ENCODE results near the gene CYP27C1.
"Not testable (repeated sequence)": the region's sequence is repeated elsewhere in the genome, so short reads cannot be mapped to it uniquely, and the experiment has no call there.

CYP27C1 gene

DNA sequence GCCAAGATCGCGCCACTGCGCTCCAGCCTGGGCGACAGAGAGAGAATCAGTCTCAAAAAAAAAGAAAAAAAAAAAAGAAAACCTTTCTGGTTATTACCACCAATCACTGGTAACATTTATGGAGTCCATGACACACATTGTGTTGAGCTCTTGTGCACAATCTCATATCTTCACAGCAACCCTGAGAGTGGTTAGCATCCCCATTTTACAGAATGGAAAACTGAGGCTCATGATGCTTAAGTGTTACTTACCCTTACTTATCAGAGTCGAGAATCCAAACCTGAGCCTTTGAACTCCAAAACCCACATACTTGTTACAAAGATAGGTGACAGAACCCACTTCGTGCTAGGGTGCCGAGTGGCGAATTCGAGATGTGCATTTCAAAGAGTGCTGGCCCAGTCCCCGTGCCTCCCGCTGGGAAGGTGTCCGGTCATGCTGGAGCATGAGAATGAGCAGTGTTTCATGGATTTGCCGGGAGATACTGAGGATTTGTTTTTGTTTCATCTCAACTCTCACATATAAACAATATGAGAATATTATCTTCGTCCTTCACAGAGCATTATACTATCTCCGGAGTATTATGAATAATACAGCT lies 50.9 kb downstream of the CYP27C1 start:
- no peak for FAIRE-seq

DNA sequence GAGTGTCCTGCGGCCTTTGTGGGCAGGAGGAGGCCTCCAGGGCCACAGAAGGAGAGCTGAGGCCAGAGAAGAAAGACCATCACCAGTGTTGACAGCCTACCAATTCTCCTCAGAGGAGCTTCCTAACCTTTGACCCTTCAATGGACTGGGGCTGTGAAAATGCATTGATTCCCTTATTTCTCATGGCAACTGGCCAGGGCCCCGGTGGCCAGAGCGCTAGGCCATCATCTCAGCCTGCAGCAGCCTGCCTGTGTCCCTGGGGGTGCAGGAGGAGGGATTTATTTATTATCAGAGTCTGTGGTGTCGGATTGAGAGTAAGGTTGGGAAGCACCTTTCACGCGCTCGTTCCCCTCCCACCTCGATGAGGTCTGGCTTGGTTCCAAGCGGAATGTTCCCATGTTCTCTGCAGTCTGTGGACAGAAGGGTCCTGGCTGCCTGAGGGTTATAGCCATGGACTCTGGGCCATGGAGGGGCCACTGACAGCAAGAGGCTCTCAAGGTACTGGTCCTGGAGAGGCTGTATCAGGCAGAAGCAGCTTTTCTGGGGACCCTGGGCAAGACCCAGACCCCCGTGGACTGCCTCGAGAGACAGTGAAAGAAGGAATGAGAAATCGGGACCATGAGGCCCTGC lies 53.8 kb downstream of the CYP27C1 start:
- FAIRE-seq = no peak

DNA sequence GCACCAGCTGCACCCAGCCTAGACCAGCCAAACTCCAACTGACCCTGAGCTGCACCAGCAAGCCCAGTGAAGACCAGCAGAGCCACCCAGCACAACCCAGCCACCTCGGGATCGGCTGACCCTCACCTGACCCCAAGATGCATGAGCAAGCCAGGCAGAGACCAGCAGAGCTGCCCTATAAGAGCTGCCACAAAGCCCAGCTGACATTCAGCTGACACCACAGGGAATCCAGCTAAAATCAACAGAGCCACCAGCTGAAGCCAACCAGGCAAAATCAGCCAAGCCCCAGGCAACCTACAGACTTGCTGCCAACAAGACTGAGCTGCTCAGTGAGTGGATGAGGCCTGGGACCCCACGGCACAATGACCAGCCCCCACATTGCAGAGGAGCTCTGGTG lies 54.6 kb downstream of the CYP27C1 start:
- no peak for FAIRE-seq

DNA sequence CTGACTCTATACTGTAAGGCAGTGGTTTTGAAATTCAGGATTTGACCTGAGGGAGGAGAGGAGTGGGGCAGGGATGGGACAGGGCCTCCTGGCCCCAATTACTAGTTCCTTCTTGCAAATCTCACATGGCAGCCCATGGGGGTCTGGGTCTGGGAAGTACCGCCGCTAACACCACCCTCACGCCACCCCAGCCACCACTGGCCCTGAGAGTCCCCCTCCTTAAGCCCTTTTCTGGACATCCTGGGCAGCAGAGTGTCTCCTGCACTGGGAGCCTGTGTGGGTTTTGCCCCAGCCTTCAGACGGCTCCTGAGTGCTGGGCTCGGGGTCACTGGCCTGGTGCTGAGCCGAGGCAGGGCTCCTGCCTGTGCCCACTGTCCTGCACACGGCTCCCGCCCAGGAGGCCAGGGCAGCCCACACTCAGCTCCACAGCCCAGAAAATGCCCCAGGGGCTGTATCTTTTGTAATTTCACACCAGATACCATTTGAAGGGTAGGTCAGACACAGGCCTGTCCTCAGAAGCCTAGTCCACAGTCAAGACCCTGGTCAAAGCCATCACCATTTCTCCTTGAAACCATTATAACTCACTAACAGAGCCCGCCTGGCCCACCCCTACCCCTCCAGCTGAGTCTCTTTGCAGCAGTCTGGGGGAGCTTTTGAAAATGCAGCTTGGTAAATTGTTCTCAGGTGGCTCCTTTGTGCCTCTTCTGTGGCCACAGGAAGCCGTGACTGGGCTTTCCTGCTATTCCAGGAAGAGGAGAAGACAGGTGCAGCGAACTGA lies 55.1 kb downstream of the CYP27C1 start:
- FAIRE-seq = no peak

DNA sequence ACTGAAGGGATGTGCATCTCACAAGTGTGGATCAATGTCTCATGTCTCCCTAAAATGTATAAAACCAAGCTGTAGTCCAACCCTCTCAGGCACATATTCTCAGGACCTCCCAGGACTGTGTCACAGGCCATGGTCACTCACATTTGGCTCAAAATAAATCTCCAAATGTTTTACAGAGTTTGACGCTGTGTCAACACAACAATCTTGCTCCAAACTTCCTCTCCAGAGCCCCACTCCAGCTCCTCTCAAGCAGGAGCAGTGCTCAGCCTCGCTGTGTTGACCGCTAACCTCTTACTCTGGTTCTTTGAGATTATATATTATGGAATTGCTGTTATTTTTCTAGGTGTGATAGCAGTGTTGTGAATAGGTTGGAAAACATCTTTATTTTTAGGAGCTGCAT lies 56.2 kb downstream of the CYP27C1 start:
- no peak for FAIRE-seq

DNA sequence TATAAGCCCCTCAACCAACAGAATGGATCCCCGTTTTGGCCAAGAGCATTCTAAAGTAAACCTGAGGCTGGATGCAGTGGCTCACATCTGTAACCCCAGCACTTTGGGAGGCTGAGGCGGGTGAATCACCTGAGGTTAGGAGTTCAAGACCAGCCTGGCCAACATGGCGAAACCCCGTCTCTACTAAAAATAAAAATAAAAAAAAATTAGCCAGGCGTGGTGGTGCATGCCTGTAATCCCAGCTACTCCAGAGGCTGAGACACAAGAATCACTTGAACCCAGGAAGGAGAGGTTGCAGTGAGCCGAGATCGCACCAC lies 57.1 kb downstream of the CYP27C1 start:
- FAIRE-seq = not testable (repeated sequence)

DNA sequence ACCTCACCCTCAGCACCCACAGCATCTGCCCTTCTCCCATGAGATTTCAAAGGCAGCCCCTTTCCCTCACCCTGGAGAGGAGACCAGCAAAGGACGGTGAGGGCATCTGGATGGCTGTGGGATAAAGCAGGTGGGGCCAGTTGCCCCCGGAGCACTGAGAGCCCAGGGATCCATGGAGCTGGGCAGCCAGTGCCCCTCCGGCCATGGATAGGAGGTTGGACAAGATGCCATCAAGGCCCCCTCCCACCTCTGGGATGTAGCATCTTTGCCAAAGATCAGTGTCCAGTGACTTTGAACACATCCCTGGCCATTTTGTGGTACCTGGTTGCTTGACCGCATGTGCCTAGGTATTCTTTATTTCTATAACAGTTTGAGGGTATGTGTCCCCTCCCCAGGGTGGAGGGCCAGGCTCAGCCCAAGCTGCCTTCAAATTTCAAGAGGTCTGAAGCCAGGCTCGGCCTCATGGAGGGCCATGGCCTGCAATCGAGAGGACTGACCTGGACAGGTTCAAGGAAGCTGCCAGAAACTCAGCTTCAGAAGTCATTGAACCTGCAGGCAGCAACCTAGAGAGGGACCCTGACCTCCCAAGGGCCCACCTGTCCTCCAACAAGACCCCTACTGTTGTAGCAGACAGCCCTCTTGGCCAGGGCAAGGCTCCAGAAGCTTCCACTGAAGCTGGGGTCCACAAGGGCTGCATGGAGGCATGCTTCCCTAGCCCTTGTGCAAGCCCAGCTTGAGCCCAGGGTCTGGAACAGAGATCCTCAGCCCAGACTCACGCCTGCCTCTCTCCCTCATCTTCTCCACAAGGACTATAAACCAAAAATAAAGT lies 57.6 kb downstream of the CYP27C1 start:
- FAIRE-seq = no peak

DNA sequence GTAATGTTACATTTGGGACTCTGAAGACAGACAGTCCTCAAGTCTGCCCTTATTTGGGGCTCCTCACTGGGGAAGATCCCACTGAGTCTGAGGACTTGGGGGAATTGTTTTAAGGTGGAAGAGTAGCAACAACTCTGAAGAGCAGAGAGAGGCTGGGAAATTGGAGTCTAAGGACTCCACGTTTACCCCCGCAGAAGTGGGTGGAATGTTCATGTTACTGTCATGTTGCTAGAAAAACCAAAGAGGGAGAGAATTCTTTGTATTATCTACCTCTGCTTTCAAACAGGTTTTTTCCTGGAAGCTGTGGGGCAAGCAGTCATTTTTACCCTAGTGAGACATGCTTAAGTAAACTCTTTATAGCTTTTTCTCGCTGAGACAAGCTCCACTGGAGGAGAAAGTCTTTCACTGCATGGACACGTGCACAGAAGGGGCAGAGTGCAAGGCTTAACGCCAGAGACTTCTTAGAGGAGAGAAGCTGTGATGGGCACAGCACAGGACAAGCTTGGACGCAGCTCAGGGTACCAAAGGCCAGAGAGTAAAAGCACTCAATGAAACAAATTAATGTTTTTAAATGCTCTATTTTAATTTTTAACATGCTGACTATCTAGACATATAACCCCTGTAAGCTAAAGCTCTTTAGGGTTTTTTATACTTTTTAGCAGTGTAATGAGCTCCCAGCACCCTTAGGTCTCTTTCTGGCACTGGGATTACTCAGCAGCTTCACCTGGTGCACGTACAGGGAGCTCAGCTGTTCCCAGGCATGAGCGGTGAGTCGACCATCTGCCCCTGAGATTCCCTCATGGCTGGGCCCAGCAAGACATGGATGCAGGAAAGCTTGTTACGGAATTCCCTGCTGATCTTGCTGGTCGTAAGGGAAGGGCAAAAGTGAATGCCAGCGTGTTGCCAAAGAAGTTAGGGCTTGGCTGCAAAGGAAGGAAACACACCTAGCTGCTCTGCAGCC lies 58.6 kb downstream of the CYP27C1 start:
- no peak for FAIRE-seq

DNA sequence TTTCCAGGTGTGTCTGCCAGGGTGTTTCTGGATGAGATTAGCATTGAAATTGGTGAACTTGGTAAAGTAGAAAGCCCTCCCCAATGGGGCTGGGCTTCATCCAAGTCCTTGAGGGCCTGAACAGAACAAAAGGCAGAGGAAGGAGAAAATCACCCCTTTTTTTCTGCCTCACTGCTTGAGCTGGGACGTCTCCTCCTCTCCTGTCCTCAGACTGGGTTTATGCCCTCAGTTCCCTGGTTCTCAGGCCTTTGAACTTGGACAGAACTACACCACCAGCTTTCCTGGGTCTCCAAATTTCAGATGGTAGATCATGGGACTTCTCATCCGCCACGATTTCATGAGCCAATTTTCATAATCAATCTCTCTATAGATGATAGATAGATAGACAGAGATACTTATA lies 59.4 kb downstream of the CYP27C1 start:
- FAIRE-seq = no peak

DNA sequence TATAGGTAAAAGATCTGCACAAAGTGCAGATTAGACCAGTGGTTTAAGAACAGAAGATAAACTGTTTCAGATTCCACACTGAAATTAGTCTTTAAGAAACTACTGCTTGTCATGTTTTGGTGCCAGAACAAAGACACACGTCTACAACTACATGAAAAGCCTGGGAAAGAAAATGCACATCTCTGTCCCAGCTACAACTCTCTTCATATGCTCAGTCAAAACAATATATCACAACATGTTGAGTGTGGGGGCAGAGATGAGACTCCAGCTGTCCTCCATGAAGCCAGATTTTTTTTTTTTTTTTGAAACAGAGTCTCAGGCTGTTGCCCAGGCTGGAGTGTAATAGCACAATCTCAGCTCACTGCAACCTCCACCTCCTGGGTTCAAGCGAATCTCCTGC lies 60.6 kb downstream of the CYP27C1 start:
- FAIRE-seq = no peak

DNA sequence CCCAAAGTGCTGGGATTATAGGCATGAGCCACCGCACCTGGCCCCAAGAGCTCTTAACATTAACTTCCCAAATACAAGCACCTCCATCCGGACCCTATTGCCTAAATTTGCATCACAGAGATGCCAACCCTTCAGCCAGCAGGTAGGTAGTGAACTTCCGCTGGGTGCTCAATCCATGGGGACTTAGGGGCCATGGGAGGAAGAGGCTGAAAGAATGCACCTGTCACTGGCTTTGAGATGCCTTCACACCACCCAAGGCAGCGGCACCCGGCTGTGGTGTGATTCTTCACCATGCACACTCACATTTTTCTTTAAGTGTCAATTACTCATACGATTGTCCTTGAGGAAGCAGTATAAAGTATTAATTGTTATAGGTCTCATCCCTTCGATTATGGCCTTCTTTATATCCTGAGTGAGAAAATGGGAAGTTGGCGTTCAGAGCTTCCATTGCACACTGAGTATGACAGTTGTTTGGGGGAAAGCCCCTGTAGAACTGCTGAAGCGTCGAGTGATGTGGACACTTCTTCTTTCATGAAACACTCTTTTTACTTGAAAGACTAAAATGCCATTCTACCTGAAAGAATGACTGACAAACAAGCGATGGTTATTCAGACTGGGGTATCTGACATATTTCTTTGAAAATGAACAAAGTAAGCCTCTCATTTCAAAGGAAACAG lies 61.3 kb downstream of the CYP27C1 start:
- FAIRE-seq = no peak

DNA sequence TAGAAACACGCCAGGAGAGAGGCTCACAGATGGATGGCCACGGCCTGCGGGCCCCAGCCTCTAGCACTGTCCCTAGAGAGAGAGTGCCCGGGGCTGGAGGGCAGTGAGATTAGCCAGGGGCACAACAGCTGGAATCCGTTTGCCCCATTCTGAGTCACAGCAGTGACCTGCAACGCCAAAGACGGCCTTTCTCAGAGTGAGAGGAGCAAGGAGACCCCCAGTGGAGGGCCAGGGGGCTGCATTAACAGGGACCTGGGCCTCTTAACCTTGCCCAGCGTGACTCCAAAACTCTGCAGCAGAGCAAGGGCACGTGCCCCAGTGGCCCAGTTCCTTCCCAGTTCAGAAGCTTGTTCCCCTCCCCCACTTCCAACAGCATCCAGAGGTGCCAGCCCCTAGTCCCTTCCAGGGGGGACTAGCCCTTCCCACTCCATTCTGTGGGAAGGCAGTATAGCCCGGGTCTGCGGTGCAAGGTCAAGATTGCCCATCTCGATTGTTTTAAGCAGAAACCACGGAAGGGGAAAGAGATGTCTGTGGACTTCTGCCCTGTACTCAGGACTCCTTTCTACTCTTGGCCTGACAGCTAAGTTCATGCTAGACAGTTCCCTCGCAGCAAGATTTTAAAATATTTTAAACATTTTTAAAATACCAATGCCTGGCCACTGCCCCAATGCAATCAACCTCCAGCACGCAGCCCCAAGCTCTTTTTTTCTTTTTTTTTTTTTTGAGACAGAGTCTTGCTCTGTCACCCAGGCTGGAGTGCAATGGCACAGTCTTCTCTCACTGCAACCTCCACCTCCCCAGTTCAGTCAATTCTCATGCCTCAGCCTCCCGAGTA lies 62.2 kb downstream of the CYP27C1 start:
- no peak for FAIRE-seq

DNA sequence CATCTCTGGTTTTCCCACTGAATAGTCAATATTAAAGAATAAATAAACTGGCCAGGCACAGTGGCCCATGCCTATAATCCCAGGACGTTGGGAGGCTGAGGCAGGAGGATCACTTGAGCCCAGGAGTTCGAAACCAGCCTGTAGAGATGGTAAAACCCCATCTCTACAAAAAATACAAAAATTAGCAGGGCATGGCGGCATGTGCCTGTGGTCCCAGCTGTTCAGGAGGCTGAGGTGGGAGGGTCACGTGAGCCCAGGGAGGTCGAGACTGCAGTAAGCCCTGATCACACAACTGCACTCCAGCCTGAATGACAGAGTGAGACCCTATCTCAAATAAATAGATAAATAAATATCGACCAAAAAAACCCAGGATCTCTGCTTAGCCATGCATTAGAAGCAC lies 63.0 kb downstream of the CYP27C1 start:
- no peak for FAIRE-seq

DNA sequence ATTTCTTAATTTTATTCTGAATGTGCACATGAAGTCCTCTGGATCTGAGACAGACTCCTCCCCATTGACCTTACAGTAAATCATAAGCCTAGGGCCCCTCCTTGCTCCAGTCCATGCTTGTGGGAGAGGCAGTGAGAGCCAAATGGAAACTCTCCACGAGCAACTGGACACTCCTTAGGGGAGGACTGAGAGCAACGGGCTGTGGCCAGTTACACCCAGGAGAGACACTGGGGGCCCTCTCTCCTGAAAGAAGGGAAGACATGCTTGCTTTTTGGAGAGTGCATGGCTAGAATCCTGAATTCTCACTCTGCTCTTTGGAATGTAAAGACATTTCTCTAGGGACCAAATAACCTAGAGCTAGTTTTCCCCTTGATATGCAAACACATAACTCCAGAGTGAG lies 64.2 kb downstream of the CYP27C1 start:
- FAIRE-seq = no peak

DNA sequence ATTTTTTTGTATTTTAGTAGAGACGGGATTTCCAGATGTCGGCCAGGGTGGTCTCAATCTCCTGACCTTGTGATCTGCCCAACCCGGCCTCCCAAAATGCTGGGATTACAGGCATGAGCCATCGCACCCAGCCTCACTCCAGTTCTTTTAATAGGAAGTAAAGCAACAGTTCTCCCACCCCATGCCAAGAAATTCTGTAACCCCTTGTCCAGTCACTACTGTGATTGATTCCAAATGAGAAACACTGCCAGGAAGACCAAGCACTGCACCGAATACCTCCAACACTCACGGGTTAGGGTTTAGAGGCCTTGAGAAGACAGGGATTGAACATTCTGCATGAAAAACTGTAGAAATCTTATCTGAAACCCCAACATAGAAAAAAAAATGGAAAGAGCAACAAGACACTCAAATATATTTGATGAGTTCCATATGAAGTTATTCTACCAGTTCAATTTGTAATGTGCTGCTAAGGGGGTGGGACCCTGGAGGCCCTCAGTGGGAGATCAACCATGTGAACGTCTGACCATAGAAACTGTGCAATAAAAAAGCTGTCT lies 65.0 kb downstream of the CYP27C1 start:
- FAIRE-seq = no peak

DNA sequence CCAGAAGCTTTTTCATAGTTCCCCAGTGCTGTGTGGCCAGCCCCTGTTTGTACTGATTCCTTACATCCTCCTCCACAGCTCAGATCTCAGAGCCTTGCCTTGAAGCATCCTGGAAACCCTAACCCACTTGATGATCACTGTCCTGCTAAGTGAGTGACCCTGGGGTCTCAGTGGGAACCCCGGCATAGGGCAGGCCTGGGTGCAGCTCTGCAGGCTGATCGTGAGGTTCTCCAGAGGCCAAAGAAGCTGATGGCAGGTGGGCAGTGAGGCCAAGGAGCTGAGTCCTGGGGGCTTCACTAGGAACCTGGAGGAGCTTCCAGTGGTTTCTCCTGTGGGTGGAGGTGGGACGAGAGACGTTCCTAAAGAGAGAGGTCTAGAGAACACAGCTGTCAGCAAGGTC lies 65.7 kb downstream of the CYP27C1 start:
- no peak for FAIRE-seq

DNA sequence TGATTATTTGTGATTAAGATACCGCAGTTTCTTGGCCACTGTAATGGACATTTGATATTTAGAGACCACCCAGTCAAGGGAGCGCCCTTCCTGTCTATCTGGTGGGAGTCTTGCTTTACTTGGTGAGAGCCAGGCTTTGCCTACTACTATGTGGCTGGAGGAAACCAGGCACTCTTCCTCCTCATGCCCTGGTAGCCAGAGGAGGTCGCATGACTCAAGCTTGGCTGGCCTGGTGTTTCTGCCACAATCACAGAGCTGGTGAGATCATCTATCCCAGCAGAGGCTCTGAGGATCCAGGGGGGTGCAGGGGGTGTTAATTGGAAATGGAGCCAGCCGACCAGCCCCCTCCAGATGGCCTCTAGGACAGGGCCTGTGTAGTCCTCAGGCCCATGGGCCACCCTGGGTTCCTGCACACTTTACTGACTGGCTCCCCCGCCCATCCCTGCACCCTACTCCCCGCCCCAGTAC lies 66.4 kb downstream of the CYP27C1 start:
- FAIRE-seq = no peak

DNA sequence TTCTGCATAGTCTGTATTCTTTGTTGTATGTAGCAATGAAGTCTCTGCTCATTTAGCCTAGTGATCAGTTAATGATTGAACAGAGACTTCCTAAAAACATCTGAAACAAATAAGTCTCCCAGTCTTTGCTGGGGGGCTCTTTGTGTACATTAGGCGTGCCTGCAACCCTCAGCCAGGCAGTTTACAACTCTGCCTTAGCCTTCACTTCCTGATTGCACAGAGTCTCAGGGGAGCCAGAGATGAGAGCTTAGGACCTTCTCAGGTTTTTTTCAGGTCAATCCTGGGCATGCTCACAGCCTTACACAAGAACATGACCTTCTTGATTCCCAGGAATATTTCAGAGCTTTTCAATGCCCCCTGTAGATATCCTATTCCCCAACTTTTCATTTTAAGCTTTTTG lies 69.1 kb downstream of the CYP27C1 start:
- FAIRE-seq = no peak

DNA sequence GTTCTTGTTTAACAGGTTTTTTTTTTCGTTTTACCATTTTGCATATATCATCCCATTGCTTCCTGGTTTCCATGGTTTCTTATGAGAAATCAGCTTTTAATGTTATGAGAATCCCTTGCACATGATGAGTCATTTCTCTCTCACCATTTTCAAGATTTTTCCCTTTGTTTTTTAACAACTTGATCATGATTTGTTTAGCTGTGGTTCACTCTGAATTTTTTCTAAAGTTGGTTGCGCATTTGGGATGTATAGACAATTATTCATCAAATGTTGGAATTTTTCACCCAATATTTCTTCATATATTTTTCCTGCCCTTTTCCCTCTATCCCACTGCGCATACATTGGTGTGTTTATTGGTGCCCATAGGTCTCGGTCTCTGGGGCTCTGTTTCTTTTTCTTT lies 70.7 kb downstream of the CYP27C1 start:
- FAIRE-seq = no peak

DNA sequence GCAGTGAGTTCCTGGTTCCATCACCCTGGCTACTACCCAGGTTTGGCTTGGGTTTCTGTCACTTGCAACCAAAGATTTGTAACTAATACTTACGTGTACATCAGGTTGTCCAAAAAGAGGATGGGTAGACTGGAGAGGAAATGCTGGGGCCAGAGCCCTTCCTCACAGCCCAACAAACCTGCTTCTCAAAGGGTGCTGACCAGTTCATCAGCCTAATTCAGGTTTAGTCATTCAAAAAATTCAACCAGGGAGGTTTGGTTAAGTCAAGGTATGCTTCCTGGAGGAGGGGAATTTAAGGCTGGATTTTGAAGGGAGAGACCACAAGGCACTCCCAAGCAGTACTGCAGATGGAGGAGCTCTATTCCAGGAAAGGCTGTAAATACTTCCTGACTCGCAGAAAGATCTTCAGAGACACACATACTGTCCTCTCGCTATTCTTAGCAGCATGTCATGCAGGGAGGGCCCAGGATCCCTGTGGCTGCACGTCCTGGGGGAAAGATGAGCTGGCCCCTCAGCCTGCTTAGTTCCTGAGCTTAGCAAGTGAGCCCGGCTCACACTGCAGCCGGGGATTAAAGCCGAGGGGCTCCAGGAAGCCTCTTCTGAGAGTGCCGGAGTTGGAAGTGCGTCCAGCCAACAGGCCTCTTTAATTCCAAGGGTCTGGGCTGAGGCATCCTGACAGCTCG lies 73.1 kb downstream of the CYP27C1 start:
- FAIRE-seq = no peak

All from G401.6 (cell line).